Measurements from ENCODE around the gene FOXP2. TPM values are rescaled to one million over a fixed set of nuclear protein-coding genes. Genes with fewer than 3 reads are reported as not detected.

The FOXP2 gene
- total RNA-seq, 4 donors from 2014 or later = 42.3 to 83.7 (median 50.7) TPM

DNA sequence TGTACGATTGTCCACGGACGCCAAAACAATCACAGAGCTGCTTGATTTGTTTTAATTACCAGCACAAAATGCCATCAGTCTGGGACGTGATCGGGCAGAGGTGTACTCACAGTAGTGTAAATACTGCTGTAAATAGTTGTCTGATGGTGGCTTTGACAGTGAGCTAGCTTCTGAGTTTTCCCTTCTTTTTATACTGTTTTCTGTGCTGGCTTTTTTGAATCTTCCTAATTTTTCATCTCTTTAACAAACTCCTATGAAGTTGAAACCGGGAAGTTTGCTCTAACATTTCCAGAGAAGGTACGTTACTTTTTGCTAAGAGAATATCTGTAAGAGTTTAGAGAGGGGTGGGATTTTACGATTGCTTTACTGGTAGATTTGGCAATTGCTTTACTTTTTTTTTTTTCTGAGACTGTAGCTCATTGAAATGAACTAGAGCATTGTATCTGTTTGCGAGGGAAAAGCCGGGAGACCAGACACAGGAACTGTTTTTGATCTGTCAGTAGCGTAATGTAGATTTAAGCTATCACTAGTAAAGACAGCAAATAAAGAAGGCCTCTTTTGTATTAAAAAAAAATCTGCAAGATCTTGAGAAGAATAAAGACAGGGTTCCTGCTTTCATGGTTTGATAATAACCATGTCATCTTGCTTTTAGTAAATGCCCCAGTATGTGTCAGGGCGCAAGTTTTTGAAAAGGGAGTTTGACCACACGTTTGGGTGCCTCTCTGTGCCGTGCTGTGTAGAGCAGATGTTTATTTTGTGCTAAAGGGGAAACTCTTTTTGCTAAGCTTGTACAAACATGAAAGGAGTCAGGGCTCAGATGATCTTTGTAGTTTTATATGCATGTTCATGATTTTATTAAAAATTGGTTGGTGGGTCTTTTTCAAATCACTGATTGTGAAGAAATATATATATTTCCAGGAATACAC is 712 bp downstream of the FOXP2 start:
- TF ChIP-seq POLR2A (IDR thresholded peaks at IDR 0.05) (no peak), EP300 (IDR thresholded peaks at IDR 0.05) (no peak), POLR2AphosphoS5 (IDR thresholded peaks at IDR 0.05) (no peak)
- TF ChIP-seq, protein P1, sequence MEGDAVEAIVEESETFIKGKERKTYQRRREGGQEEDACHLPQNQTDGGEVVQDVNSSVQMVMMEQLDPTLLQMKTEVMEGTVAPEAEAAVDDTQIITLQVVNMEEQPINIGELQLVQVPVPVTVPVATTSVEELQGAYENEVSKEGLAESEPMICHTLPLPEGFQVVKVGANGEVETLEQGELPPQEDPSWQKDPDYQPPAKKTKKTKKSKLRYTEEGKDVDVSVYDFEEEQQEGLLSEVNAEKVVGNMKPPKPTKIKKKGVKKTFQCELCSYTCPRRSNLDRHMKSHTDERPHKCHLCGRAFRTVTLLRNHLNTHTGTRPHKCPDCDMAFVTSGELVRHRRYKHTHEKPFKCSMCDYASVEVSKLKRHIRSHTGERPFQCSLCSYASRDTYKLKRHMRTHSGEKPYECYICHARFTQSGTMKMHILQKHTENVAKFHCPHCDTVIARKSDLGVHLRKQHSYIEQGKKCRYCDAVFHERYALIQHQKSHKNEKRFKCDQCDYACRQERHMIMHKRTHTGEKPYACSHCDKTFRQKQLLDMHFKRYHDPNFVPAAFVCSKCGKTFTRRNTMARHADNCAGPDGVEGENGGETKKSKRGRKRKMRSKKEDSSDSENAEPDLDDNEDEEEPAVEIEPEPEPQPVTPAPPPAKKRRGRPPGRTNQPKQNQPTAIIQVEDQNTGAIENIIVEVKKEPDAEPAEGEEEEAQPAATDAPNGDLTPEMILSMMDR (IDR thresholded peaks at IDR 0.05) = no peak
- 4 to 6% methylated on average over 14 of the region's 14 CpGs for WGBS, 2 donors (ENCODE audit: low coverage in 1 of 2)
- Histone ChIP-seq H3K4me3 (peak overlapping the region; percentile 45 to 60), H3K27ac (peak overlapping the region; percentile 77 to 98 (median 82)), H3K4me1 (peaks cover 2 to 38% (median 4%) of the 10 kb centered on the region in 3 donors), H3K9me3 (no peaks in the 10 kb centered on the region), H3K36me3 (no peaks in the 10 kb centered on the region), H3K27me3 (no peaks in the 10 kb centered on the region)
- no peak for ATAC-seq

DNA sequence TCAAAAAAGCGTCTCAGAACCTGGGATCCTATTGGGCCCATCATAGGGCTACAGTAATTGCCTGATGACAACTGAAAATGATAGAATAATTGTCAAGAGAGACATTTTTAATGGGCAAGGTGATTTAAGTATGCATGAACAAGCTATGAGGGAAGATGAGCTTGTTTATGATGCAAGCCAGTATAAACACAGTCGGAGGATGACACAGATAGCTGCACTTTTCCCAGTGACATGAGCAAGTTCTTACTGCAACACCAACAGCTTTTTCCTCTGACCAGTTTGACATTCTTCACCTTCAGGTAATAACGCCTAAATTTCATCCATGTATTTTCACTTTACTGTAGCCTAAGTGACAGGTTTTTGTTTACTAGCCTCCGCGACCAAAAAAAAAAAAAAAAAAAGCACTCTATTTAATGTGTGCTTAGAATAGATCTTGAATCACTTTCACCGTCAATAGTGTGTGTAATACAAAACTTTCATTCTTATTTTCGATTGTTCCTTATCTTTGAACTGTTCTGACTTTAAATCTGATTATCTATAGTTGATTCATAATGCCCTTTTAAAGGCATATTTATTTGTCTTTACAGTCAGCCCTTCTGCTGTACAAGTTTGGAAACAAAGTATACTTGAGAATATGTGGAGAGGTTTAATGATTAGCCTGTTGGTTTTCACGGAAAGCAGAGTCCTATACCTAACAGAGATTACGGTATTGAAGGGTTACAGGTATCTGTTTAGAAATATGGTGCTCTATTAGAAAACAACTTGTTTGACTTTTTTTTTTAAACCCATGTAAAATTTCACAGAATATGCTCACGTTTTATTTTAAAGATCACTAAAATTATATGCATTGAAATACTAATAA is 1.7 kb downstream of the FOXP2 start:
- WGBS, 2 donors (ENCODE audit: low coverage in 1 of 2) = 14 to 23% methylated on average over 9 to 10 of the region's 10 CpGs
- no peak for ATAC-seq
- H3K4me3 ChIP-seq = peak overlapping the region; percentile 45 to 60

DNA sequence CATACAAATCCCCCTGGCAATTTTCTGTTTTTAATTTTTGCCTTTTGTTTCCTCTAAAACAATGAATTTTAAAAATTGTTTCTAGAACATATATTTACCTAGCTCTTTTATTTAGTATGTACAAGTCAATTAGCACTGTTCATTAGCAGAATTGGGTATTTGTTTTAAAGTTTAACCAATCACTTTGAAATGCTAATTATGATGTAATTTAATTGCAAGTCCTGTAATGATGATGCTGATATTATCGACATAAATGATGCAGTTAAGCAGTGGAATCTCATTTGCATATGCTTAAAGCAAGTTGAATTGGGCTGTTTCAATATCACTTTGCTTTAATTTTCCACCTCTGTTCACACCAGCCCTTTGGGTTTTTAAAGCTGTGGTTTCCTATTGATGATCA is 2.7 kb downstream of the FOXP2 start:
- H3K9me3 ChIP-seq = no peaks in the 10 kb centered on the region
- H3K27ac ChIP-seq = peak overlapping the region; percentile 77 to 98 (median 82)
- peaks cover 5 to 49% (median 5%) of the 10 kb centered on the region in 3 donors for H3K4me1 ChIP-seq
- WGBS, 2 donors (ENCODE audit: low coverage in 1 of 2) = 9 to 28% methylated on average over 1 of the region's 1 CpG
- no peaks in the 10 kb centered on the region for H3K27me3 ChIP-seq
- TF ChIP-seq EP300 (IDR thresholded peaks at IDR 0.05) (no peak), POLR2A (IDR thresholded peaks at IDR 0.05) (no peak), POLR2AphosphoS5 (IDR thresholded peaks at IDR 0.05) (no peak)
- TF ChIP-seq, protein P1 (IDR thresholded peaks at IDR 0.05) = no peak
- H3K4me3 ChIP-seq = peak overlapping the region; percentile 45 to 60
- no peak for ATAC-seq
- H3K36me3 ChIP-seq = no peaks in the 10 kb centered on the region

More for the DNA sequence above, 1.7 kb downstream of the FOXP2 start:
- Histone ChIP-seq H3K27me3 (no peaks in the 10 kb centered on the region), H3K4me1 (peaks cover 2 to 47% (median 5%) of the 10 kb centered on the region in 3 donors), H3K27ac (peak overlapping the region; percentile 77 to 98 (median 82)), H3K9me3 (no peaks in the 10 kb centered on the region), H3K36me3 (no peaks in the 10 kb centered on the region)
- TF ChIP-seq POLR2AphosphoS5 (IDR thresholded peaks at IDR 0.05) = no peak
- TF ChIP-seq, protein P1 (IDR thresholded peaks at IDR 0.05) = no peak
- no peak for TF ChIP-seq EP300 (IDR thresholded peaks at IDR 0.05)

DNA sequence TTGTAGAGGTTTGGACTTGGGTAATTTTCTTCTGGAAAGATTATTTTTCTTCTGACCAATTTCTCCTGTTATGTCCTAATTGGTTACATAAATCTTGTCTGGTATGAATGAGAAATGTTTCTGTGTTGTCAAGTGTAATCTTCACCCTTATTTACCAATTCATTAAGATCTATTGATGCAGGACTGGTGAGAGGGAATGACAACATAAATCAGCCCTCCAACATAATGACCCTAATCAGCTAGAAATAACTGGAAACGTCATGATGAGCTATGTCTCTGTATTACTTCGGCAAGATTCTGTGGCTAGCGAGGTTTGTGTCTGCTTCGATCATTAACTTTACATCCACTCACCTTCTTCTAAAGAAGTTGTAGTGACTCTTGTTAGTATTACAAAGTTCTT is 3.5 kb downstream of the FOXP2 start:
- no peaks in the 10 kb centered on the region for H3K9me3 ChIP-seq
- no peaks in the 10 kb centered on the region for H3K27me3 ChIP-seq
- H3K4me1 ChIP-seq = peaks cover 5 to 46% (median 5%) of the 10 kb centered on the region in 3 donors
- H3K4me3 ChIP-seq = peak overlapping the region; percentile 45 to 60
- 20 to 30% methylated on average over 3 to 4 of the region's 4 CpGs for WGBS, 2 donors (ENCODE audit: low coverage in 1 of 2)
- no peaks in the 10 kb centered on the region for H3K36me3 ChIP-seq
- H3K27ac ChIP-seq = peak overlapping the region; percentile 77 to 98 (median 82)
- ATAC-seq = no peak
- TF ChIP-seq EP300 (IDR thresholded peaks at IDR 0.05) (no peak), POLR2AphosphoS5 (IDR thresholded peaks at IDR 0.05) (no peak), POLR2A (IDR thresholded peaks at IDR 0.05) (no peak)
- TF ChIP-seq, protein P1 (IDR thresholded peaks at IDR 0.05) = no peak

Data from gastroesophageal sphincter (tissue), 4 donors.